ENCODE data around the gene SESTD1. TPM values are rescaled to one million over a fixed set of nuclear protein-coding genes. Genes with fewer than 3 reads are reported as not detected.

SESTD1 gene
- total RNA-seq, 2 experiments from 2014 or later: 3.2 to 21.4 TPM

DNA sequence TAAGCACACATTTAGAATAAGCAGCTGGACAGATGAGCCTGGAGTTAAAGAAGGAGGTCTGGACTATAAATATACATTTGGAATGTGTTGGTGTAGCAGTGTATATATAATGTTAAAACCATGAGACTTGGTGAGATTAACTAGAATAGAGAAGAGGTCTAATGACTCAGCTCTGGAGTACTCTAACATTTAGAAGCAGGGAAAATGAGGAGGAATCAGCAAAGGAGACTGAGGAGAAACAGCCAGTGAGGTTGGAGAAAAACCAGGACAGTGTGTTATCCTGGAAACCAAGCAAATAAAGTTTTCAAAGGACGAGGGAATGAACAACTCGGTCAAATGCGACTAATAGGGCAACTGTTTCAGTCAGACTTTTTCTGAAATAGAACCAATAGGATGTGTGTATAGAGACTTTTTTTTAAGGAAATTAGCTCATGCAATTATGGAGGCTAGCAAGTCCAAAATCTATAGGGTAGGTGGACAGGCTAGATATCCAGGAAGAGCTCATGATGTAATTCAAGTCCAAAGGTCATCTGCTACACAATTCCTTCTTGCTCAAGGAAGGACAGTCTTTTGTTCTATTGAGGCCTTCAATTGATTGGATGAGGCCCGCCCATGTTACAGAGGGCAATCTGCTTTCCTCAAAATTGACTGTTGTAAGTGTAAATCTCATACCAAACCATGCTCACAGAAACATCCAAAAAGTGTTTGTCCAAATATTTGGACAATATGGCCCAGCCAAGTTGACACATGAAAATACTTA lies 10.8 kb upstream of the SESTD1 start:
- no peak overlapping the region for H3K4me2 ChIP-seq (ENCODE audit: low read length)
- no peak for DNase-seq (ENCODE audit: low spot score)
- TF ChIP-seq EZH2phosphoT487 (IDR thresholded peaks at IDR 0.05; ENCODE audit: borderline replicate concordance, low read depth, low read length): no peak
- TF ChIP-seq, protein P1, sequence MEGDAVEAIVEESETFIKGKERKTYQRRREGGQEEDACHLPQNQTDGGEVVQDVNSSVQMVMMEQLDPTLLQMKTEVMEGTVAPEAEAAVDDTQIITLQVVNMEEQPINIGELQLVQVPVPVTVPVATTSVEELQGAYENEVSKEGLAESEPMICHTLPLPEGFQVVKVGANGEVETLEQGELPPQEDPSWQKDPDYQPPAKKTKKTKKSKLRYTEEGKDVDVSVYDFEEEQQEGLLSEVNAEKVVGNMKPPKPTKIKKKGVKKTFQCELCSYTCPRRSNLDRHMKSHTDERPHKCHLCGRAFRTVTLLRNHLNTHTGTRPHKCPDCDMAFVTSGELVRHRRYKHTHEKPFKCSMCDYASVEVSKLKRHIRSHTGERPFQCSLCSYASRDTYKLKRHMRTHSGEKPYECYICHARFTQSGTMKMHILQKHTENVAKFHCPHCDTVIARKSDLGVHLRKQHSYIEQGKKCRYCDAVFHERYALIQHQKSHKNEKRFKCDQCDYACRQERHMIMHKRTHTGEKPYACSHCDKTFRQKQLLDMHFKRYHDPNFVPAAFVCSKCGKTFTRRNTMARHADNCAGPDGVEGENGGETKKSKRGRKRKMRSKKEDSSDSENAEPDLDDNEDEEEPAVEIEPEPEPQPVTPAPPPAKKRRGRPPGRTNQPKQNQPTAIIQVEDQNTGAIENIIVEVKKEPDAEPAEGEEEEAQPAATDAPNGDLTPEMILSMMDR (conservative IDR thresholded peaks at IDR 0.05; ENCODE audit: low read length): no peak
- no peaks in the 10 kb centered on the region for H3K9me3 ChIP-seq (ENCODE audit: low read length)
- peaks cover 12% of the 10 kb centered on the region for H3K4me1 ChIP-seq (ENCODE audit: insufficient read depth, low read length, poor library complexity, severe bottlenecking)
- H3K79me2 ChIP-seq (ENCODE audit: insufficient read depth, low read depth, low read length): no peaks in the 10 kb centered on the region
- H3K4me3 ChIP-seq (ENCODE audit: low read depth, low read length, poor library complexity, severe bottlenecking): no peak overlapping the region
- intact Hi-C loops (cut with micrococcal nuclease; ENCODE audit: unreplicated experiment): no loop called here
- ChIA-PET CTCF (ENCODE audit: unreplicated experiment) (no interaction called here), POLR2A (interaction anchor here (0.6 kb wide), 1 partner anchor 23 kb away, joined by 3 read pairs; no protein-coding TSS in a partner anchor)
- no TSS peak for BruUV-seq (replicated peaks)
- no peaks in the 10 kb centered on the region for H3K36me3 ChIP-seq (ENCODE audit: insufficient read depth, low read length)
- H2AFZ ChIP-seq (ENCODE audit: low read length): peak overlapping the region; percentile 52; the same call in 1 of the 2 replicates
- no peaks in the 10 kb centered on the region for H3K9me2 ChIP-seq (ENCODE audit: insufficient read depth, low read length)
- H4K20me1 ChIP-seq (ENCODE audit: insufficient read depth, low read length): no peaks in the 10 kb centered on the region
- H3K27ac ChIP-seq (ENCODE audit: low read depth, low read length, poor library complexity, severe bottlenecking): no peak overlapping the region

DNA sequence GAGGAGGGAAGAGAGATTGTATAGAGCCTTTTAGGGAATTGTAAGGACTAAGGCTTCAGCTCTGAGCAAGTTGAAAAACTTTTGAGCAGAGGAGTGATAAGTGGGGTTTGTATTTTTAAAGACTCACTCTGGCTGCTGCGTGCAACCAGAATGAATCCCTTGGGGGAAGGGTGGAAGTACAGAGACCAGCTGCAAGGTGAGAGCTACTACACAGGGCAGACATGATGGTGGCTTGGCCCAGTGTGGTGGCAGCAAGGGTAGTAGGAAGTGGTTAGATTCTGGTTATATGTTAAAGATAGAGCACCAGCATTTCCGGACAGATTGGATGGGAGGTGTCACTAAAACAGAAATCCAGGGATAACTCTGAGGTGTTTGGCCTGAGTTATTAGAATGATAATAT lies 10.1 kb upstream of the SESTD1 start:
- H2AFZ ChIP-seq (ENCODE audit: low read length): peak overlapping the region; percentile 52; the same call in 1 of the 2 replicates
- H3K4me1 ChIP-seq (ENCODE audit: insufficient read depth, low read length, poor library complexity, severe bottlenecking): peaks cover 12% of the 10 kb centered on the region
- no peaks in the 10 kb centered on the region for H3K79me2 ChIP-seq (ENCODE audit: insufficient read depth, low read depth, low read length)
- no TSS peak for BruUV-seq (replicated peaks)
- H4K20me1 ChIP-seq (ENCODE audit: insufficient read depth, low read length): no peaks in the 10 kb centered on the region
- ChIA-PET POLR2A (no interaction called here), CTCF (ENCODE audit: unreplicated experiment) (no interaction called here)
- peak overlapping the region; percentile 0; the same call in 1 of the 2 replicates for H3K4me2 ChIP-seq (ENCODE audit: low read length)
- H3K36me3 ChIP-seq (ENCODE audit: insufficient read depth, low read length): no peaks in the 10 kb centered on the region
- no peaks in the 10 kb centered on the region for H3K9me3 ChIP-seq (ENCODE audit: low read length)
- intact Hi-C loops (cut with micrococcal nuclease; ENCODE audit: unreplicated experiment): no loop called here
- peak; percentile 62 for DNase-seq (ENCODE audit: low spot score)
- no peaks in the 10 kb centered on the region for H3K9me2 ChIP-seq (ENCODE audit: insufficient read depth, low read length)
- no peak overlapping the region for H3K27ac ChIP-seq (ENCODE audit: low read depth, low read length, poor library complexity, severe bottlenecking)
- TF ChIP-seq, protein P1 (conservative IDR thresholded peaks at IDR 0.05; ENCODE audit: low read length): no peak
- TF ChIP-seq EZH2phosphoT487 (IDR thresholded peaks at IDR 0.05; ENCODE audit: borderline replicate concordance, low read depth, low read length): no peak
- no peak overlapping the region for H3K4me3 ChIP-seq (ENCODE audit: low read depth, low read length, poor library complexity, severe bottlenecking)

DNA sequence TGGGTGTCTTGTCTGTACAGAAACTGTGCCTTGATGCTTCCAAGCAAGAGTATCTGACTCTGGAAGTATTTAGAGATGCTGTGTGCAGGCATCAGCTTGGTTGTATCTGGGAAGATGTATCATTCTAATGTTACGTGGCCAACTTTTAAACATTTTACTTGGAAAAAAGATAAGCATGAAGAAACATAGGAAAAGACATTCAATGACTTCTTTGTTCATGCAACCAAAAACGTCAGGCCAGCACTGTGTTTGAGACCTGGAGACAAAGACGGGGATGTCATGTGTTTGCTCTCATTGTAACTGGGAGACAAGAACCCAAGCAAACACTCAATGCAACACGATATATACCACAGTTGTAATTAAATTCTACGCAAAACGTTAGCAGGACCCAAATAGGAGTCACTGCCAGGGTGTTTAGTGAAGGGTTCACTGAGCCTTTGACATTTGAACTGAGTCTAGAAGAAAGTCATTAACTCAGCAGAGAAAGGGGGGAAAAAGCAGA lies 8.9 kb upstream of the SESTD1 start:
- H3K36me3 ChIP-seq (ENCODE audit: insufficient read depth, low read length): no peaks in the 10 kb centered on the region
- H3K9me3 ChIP-seq (ENCODE audit: low read length): no peaks in the 10 kb centered on the region
- no peaks in the 10 kb centered on the region for H4K20me1 ChIP-seq (ENCODE audit: insufficient read depth, low read length)
- no peak overlapping the region for H3K27ac ChIP-seq (ENCODE audit: low read depth, low read length, poor library complexity, severe bottlenecking)
- DNase-seq (ENCODE audit: low spot score): no peak
- no TSS peak for BruUV-seq (replicated peaks)
- no peaks in the 10 kb centered on the region for H3K9me2 ChIP-seq (ENCODE audit: insufficient read depth, low read length)
- no peak for TF ChIP-seq EZH2phosphoT487 (IDR thresholded peaks at IDR 0.05; ENCODE audit: borderline replicate concordance, low read depth, low read length)
- TF ChIP-seq, protein P1 (conservative IDR thresholded peaks at IDR 0.05; ENCODE audit: low read length): no peak
- no peak overlapping the region for H2AFZ ChIP-seq (ENCODE audit: low read length)
- intact Hi-C loops (cut with micrococcal nuclease; ENCODE audit: unreplicated experiment): no loop called here
- no peak overlapping the region for H3K4me3 ChIP-seq (ENCODE audit: low read depth, low read length, poor library complexity, severe bottlenecking)
- H3K79me2 ChIP-seq (ENCODE audit: insufficient read depth, low read depth, low read length): no peaks in the 10 kb centered on the region
- ChIA-PET CTCF (ENCODE audit: unreplicated experiment) (no interaction called here), POLR2A (no interaction called here)
- H3K4me1 ChIP-seq (ENCODE audit: insufficient read depth, low read length, poor library complexity, severe bottlenecking): peaks cover 12% of the 10 kb centered on the region
- no peak overlapping the region for H3K4me2 ChIP-seq (ENCODE audit: low read length)
